B cell (primary cell): ENCODE measurements around the gene ADARB2. TPM values are rescaled to one million over a fixed set of nuclear protein-coding genes. Genes with fewer than 3 reads are reported as not detected.
"Not testable (repeated sequence)": the region's sequence is repeated elsewhere in the genome, so short reads cannot be mapped to it uniquely, and the experiment has no call there.

Source experiments
- ATAC-seq: fragments of 200-7000 bp; cut with Tn5 transposase; one replicate; pipeline ENCODE4 v1.10.0; 2021; ENCODE audit warnings: low read depth, mild to moderate bottlenecking, moderate number of reproducible peaks, moderate library complexity
- CTCF ChIA-PET: fragments of 350-600 bp; sonication (Branson Sonifier 250); formaldehyde crosslinking; loops from one replicate; lab custom pipeline; 2021; ENCODE audit warnings: antibody characterized with exemption, inconsistent platforms; lab: Charles Lee
- POLR2A ChIA-PET: fragments of 350-600 bp; sonication (Branson Sonifier 250); formaldehyde crosslinking; loops from one replicate; lab custom pipeline; 2021; ENCODE audit warnings: antibody characterized with exemption; lab: Charles Lee
- DNase-seq: peaks from one replicate; pipeline ENCODE4 v3.0.0; 2013
- H2AFZ ChIP-seq: 2 replicates; pipeline ENCODE4 v1.6.1; 2012; ENCODE audit warnings: mild to moderate bottlenecking, low read depth, low read length; ENCODE audit not compliant: insufficient read depth, poor library complexity, severe bottlenecking
- H3K27ac ChIP-seq, 2 donors: 1 replicate in 1 of 2; 2 replicates in 1 of 2; pipeline ENCODE4 v1.5.1; 2012 to 2013; ENCODE audit warnings: low read length in 2 of 2, mild to moderate bottlenecking in 2 of 2, moderate library complexity in 1 of 2
- H3K27me3 ChIP-seq, 4 experiments: fragments of 200-600 bp in 1 of 4; sonication (generic) in 1 of 4; replicated peaks in 1 of 4; 1 replicate in 2 of 4; 2 replicates in 2 of 4; pipeline versions ENCODE4 v1.6.1 to v1.7.0; 2013 to 2016; ENCODE audit warnings: low read length in 3 of 4, mild to moderate bottlenecking in 2 of 4, mixed read lengths in 1 of 4, moderate library complexity in 1 of 4; ENCODE audit not compliant: insufficient read depth in 4 of 4, control insufficient read depth in 3 of 4; ENCODE audit errors: control extremely low read depth in 1 of 4
- H3K36me3 ChIP-seq, 2 experiments: replicated peaks in 1 of 2; 1 replicate in 1 of 2; 2 replicates in 1 of 2; pipeline versions ENCODE4 v1.6.1 to v1.7.1; 2013; ENCODE audit warnings: low read length in 1 of 2; ENCODE audit not compliant: insufficient read depth in 2 of 2, control insufficient read depth in 1 of 2; ENCODE audit errors: control extremely low read depth in 1 of 2, extremely low read depth in 1 of 2
- H3K4me1 ChIP-seq, 2 donors: fragments of 200-600 bp in 1 of 2; sonication (generic) in 1 of 2; 1 replicate in 1 of 2; 2 replicates in 1 of 2; pipeline versions ENCODE4 v1.5.1 to v1.6.1; 2013 to 2017; ENCODE audit warnings: low read length in 2 of 2; ENCODE audit not compliant: control insufficient read depth in 2 of 2, insufficient read depth in 2 of 2
- H3K4me2 ChIP-seq: replicated peaks from 2 replicates; pipeline ENCODE3; 2012; ENCODE audit warnings: mild to moderate bottlenecking, low read depth, low read length; ENCODE audit not compliant: poor library complexity, severe bottlenecking
- H3K4me3 ChIP-seq, 5 experiments: fragments of 200-600 bp in 1 of 5; sonication (generic) in 1 of 5; 1 replicate in 3 of 5; 2 replicates in 2 of 5; pipeline versions ENCODE4 v1.5.1 to v1.7.0; 2011 to 2016; ENCODE audit warnings: low read length in 4 of 5, mild to moderate bottlenecking in 4 of 5, low read depth in 2 of 5, control low read depth in 1 of 5, moderate library complexity in 1 of 5; ENCODE audit not compliant: insufficient read depth in 1 of 5; ENCODE audit errors: control extremely low read depth in 1 of 5, extremely low read depth in 1 of 5
- H3K79me2 ChIP-seq: fragments of 200-600 bp; sonication (generic); one replicate; pipeline ENCODE4 v1.6.0; 2016; ENCODE audit warnings: low read length; ENCODE audit not compliant: control insufficient read depth, insufficient read depth
- H3K9ac ChIP-seq: fragments of 200-600 bp; sonication (generic); 2 replicates; pipeline ENCODE4 v1.6.1; 2017; ENCODE audit warnings: mild to moderate bottlenecking, low read length, moderate library complexity
- H3K9me3 ChIP-seq, 3 donors: one replicate each; pipeline versions ENCODE4 v1.6.1 to v1.7.1; 2013; ENCODE audit warnings: low read length in 2 of 3; ENCODE audit not compliant: control insufficient read depth in 2 of 3, insufficient read depth in 1 of 3; ENCODE audit errors: control extremely low read depth in 1 of 3
- H4K20me1 ChIP-seq: 2 replicates; pipeline ENCODE4 v1.6.0; 2012; ENCODE audit warnings: mild to moderate bottlenecking, low read length; ENCODE audit not compliant: insufficient read depth, control insufficient read depth, poor library complexity, severe bottlenecking
- H3K27ac Mint-ChIP-seq: one replicate; pipeline ENCODE4 v1.8.0; 2021; ENCODE audit warnings: mixed read lengths
- H3K27me3 Mint-ChIP-seq: one replicate; pipeline ENCODE4 v1.8.0; 2021; ENCODE audit warnings: mixed read lengths
- H3K4me1 Mint-ChIP-seq: one replicate; pipeline ENCODE4 v1.8.0; 2021; ENCODE audit warnings: mixed read lengths
- H3K4me3 Mint-ChIP-seq: one replicate; pipeline ENCODE4 v1.8.0; 2021; ENCODE audit warnings: mixed read lengths
- H3K9me3 Mint-ChIP-seq: one replicate; pipeline ENCODE4 v1.8.0; 2022; ENCODE audit warnings: mixed read lengths; ENCODE audit not compliant: insufficient read depth
- CTCF ChIP-seq: fragments of 200-600 bp; IDR thresholded peaks from one replicate; pipeline ENCODE4 v1.8.0; 2022; ENCODE audit warnings: antibody characterized with exemption, mild to moderate bottlenecking
- EZH2 ChIP-seq: IDR thresholded peaks from 2 replicates; pipeline ENCODE4 v1.6.1; 2012; ENCODE audit warnings: borderline replicate concordance, low read depth, mild to moderate bottlenecking, moderate library complexity, low read length; ENCODE audit not compliant: insufficient read depth, poor library complexity, severe bottlenecking
- WGBS: methylation state at CpG from one replicate; pipeline ENCODE4 v1.1.5; 2013; ENCODE audit warnings: missing lambda C conversion rate; ENCODE audit not compliant: insufficient coverage; 5-methylcytosine and 5-hydroxymethylcytosine counted together
- intact Hi-C: fragments of 100-400 bp; cut with micrococcal nuclease; formaldehyde crosslinking; loops from one replicate; pipeline ENCODE4 v1.10.0; 2022
- polyA plus RNA-seq: library from polyadenylated mRNA; depleted of rRNA; stranded (reverse); fragments of >200 nt; gene quantifications from 2 replicates; pipeline ENCODE4 v1.2.3, GENCODE V29; 2012
- total RNA-seq, 2 donors: library from RNA; stranded (reverse); fragments of 120-200 nt in 1 of 2; gene quantifications; 1 replicate in 1 of 2; 2 replicates in 1 of 2; pipeline versions ENCODE4 v1.2.3 to v1.2.4, GENCODE V29; 2013 to 2022

Gene ADARB2
- total and polyA plus RNA-seq, 2 donors (not counting 1 experiment from before 2014, with no cell fraction given), result 0.13 to 0.96 TPM

GRCh38 chr10:1774796-1775195 lies 37.5 kb upstream of the ADARB2 start:
- no peaks in the 10 kb centered on the region for H3K4me1 ChIP-seq
- ATAC-seq (no peak), DNase-seq (no peak)
- H3K4me3 ChIP-seq, result no peak overlapping the region
- Mint-ChIP-seq H3K27me3 (no peaks in the 10 kb centered on the region), H3K4me3 (no peak overlapping the region), H3K27ac (no peak overlapping the region), H3K4me1 (no peaks in the 10 kb centered on the region), H3K9me3 (no peaks in the 10 kb centered on the region)
- H4K20me1 ChIP-seq, result no peaks in the 10 kb centered on the region
- WGBS, result 37% methylated on average over 2 of the region's 5 CpGs
- H3K36me3 ChIP-seq, result no peaks in the 10 kb centered on the region
- ChIA-PET POLR2A (no interaction called here), CTCF (no interaction called here)
- no peak overlapping the region for H3K4me2 ChIP-seq
- intact Hi-C loops, result no loop called here
- H3K27me3 ChIP-seq, result no peaks in the 10 kb centered on the region
- no peak overlapping the region for H3K9ac ChIP-seq
- H3K79me2 ChIP-seq, result no peaks in the 10 kb centered on the region
- no peak overlapping the region for H2AFZ ChIP-seq
- peaks cover 0 to 10% (median 0%) of the 10 kb centered on the region in 3 donors for H3K9me3 ChIP-seq
- no peak overlapping the region for H3K27ac ChIP-seq
- TF ChIP-seq EZH2, result no peak
- TF ChIP-seq CTCF, result no peak

- H4K20me1 ChIP-seq, H3K4me3 ChIP-seq, H3K4me1 ChIP-seq, DNase-seq, H3K4me3 Mint-ChIP-seq, H3K27me3 Mint-ChIP-seq, H3K9me3 Mint-ChIP-seq, H3K9ac ChIP-seq, H3K27ac ChIP-seq, H2AFZ ChIP-seq, H3K27me3 ChIP-seq, H3K4me2 ChIP-seq, H3K9me3 ChIP-seq, H3K4me1 Mint-ChIP-seq, intact Hi-C loops, H3K36me3 ChIP-seq, CTCF ChIA-PET, POLR2A ChIA-PET, ATAC-seq, H3K79me2 ChIP-seq: not testable (repeated sequence)
- WGBS, result 97% methylated on average over 11 of the region's 23 CpGs
- H3K27ac Mint-ChIP-seq, result peak overlapping the region; percentile 26
Observed at GRCh38 chr10:1773204-1773603, 35.9 kb upstream of the ADARB2 start.
